Skeletal muscle tissue (tissue), 4 donors: ENCODE results near the gene STMP1. TPM values are rescaled to one million over a fixed set of nuclear protein-coding genes. Genes with fewer than 3 reads are reported as not detected.

ENCODE experiments used
- H3K27ac ChIP-seq: one replicate; pipeline ENCODE4 v1.7.0; 2013; ENCODE audit warnings: mild to moderate bottlenecking, low read depth, low read length, inconsistent platforms
- H3K27me3 ChIP-seq, 3 donors: one replicate each; pipeline ENCODE4 v1.7.0; 2013; ENCODE audit warnings: low read length in 3 of 3; ENCODE audit not compliant: control insufficient read depth in 3 of 3, insufficient read depth in 3 of 3
- H3K36me3 ChIP-seq, 3 donors: one replicate each; pipeline ENCODE4 v1.7.0; 2013; ENCODE audit warnings: low read length in 3 of 3; ENCODE audit not compliant: control insufficient read depth in 3 of 3, insufficient read depth in 3 of 3
- H3K4me1 ChIP-seq, 3 donors: one replicate each; pipeline ENCODE4 v1.7.0; 2013; ENCODE audit warnings: low read length in 3 of 3, mild to moderate bottlenecking in 3 of 3; ENCODE audit not compliant: control insufficient read depth in 3 of 3, insufficient read depth in 3 of 3
- H3K4me3 ChIP-seq, 3 donors: one replicate each; pipeline ENCODE4 v1.7.0; 2013; ENCODE audit warnings: low read length in 3 of 3
- H3K9ac ChIP-seq, 3 donors: one replicate each; pipeline ENCODE4 v1.7.0; 2013; ENCODE audit warnings: low read length in 3 of 3, mild to moderate bottlenecking in 3 of 3, moderate library complexity in 2 of 3, low read depth in 1 of 3
- H3K9me3 ChIP-seq, 3 donors: one replicate each; pipeline ENCODE4 v1.7.0; 2013; ENCODE audit warnings: low read length in 3 of 3; ENCODE audit not compliant: control insufficient read depth in 3 of 3
- total RNA-seq: library from RNA; depleted of rRNA; stranded (reverse); fragments of >200 nt; gene quantifications from one replicate; pipeline ENCODE4 v1.2.3, GENCODE V29; 2014
- donor health status: Osteomylitis.

STMP1 gene
- total RNA-seq, 1 donor from 2014 or later: 15.7 TPM

- H3K36me3 ChIP-seq: no peaks in the 10 kb centered on the region
- no peak overlapping the region for H3K9ac ChIP-seq
- H3K27me3 ChIP-seq: peaks cover 0 to 5% (median 2%) of the 10 kb centered on the region in 3 donors
- H3K4me1 ChIP-seq: peaks cover 0 to 2% (median 0%) of the 10 kb centered on the region in 3 donors
- H3K4me3 ChIP-seq: no peak overlapping the region
- H3K9me3 ChIP-seq: no peaks in the 10 kb centered on the region
- H3K27ac ChIP-seq: no peak overlapping the region
Measured at GRCh38 chr7:135715673-135716072, 53.4 kb downstream of the STMP1 start.

GRCh38 chr7:135716677-135717238 lies 54.4 kb downstream of the STMP1 start:
- H3K27me3 ChIP-seq: peaks cover 0 to 5% (median 2%) of the 10 kb centered on the region in 3 donors
- H3K4me1 ChIP-seq: peaks cover 0 to 2% (median 0%) of the 10 kb centered on the region in 3 donors
- H3K36me3 ChIP-seq: no peaks in the 10 kb centered on the region
- no peak overlapping the region for H3K4me3 ChIP-seq
- no peaks in the 10 kb centered on the region for H3K9me3 ChIP-seq
- no peak overlapping the region for H3K9ac ChIP-seq
- H3K27ac ChIP-seq: no peak overlapping the region

- no peak overlapping the region for H3K27ac ChIP-seq
- no peaks in the 10 kb centered on the region for H3K9me3 ChIP-seq
- H3K4me3 ChIP-seq: no peak overlapping the region
- no peaks in the 10 kb centered on the region for H3K36me3 ChIP-seq
- no peaks in the 10 kb centered on the region for H3K4me1 ChIP-seq
- H3K27me3 ChIP-seq: peaks cover 0 to 5% (median 2%) of the 10 kb centered on the region in 3 donors
- no peak overlapping the region for H3K9ac ChIP-seq
Measured at GRCh38 chr7:135717693-135718092, 55.4 kb downstream of the STMP1 start.

- Histone ChIP-seq H3K27me3 (peaks cover 0 to 5% (median 2%) of the 10 kb centered on the region in 3 donors), H3K4me3 (no peak overlapping the region), H3K4me1 (no peaks in the 10 kb centered on the region), H3K9me3 (no peaks in the 10 kb centered on the region), H3K27ac (no peak overlapping the region), H3K36me3 (no peaks in the 10 kb centered on the region), H3K9ac (no peak overlapping the region)
Measured at GRCh38 chr7:135718219-135718618, 55.9 kb downstream of the STMP1 start.

GRCh38 chr7:135718794-135719437 lies 56.6 kb downstream of the STMP1 start:
- Histone ChIP-seq H3K9ac (no peak overlapping the region), H3K4me1 (no peaks in the 10 kb centered on the region), H3K4me3 (no peak overlapping the region), H3K27ac (no peak overlapping the region), H3K36me3 (no peaks in the 10 kb centered on the region), H3K27me3 (peaks cover 0 to 5% (median 2%) of the 10 kb centered on the region in 3 donors), H3K9me3 (no peaks in the 10 kb centered on the region)

- Histone ChIP-seq H3K27me3 (peaks cover 0 to 5% (median 0%) of the 10 kb centered on the region in 3 donors), H3K9ac (no peak overlapping the region), H3K4me1 (no peaks in the 10 kb centered on the region), H3K4me3 (no peak overlapping the region), H3K27ac (no peak overlapping the region), H3K36me3 (no peaks in the 10 kb centered on the region), H3K9me3 (no peaks in the 10 kb centered on the region)
Measured at GRCh38 chr7:135719688-135720087, 57.4 kb downstream of the STMP1 start.

GRCh38 chr7:135721198-135721820 lies 59.0 kb downstream of the STMP1 start:
- no peaks in the 10 kb centered on the region for H3K4me1 ChIP-seq
- no peaks in the 10 kb centered on the region for H3K27me3 ChIP-seq
- no peaks in the 10 kb centered on the region for H3K9me3 ChIP-seq
- H3K4me3 ChIP-seq: no peak overlapping the region
- no peaks in the 10 kb centered on the region for H3K36me3 ChIP-seq
- no peak overlapping the region for H3K27ac ChIP-seq
- H3K9ac ChIP-seq: no peak overlapping the region

GRCh38 chr7:135723411-135723810 lies 61.1 kb downstream of the STMP1 start:
- no peaks in the 10 kb centered on the region for H3K36me3 ChIP-seq
- no peaks in the 10 kb centered on the region for H3K4me1 ChIP-seq
- no peak overlapping the region for H3K9ac ChIP-seq
- no peaks in the 10 kb centered on the region for H3K27me3 ChIP-seq
- no peak overlapping the region for H3K27ac ChIP-seq
- H3K4me3 ChIP-seq: no peak overlapping the region
- H3K9me3 ChIP-seq: no peaks in the 10 kb centered on the region
